PFSK-1 (cell line): ENCODE results near the gene ANO8.

ENCODE experiments used
- FOXP2 ChIP-seq: optimal IDR thresholded peaks from 2 replicates; pipeline ENCODE3; 2011; ENCODE audit warnings: borderline replicate concordance, control low read depth, inconsistent platforms; ENCODE audit not compliant: insufficient read depth; ENCODE audit errors: extremely low read length, extremely low read depth
- POLR2AphosphoS5 ChIP-seq: IDR thresholded peaks from 2 replicates; pipeline ENCODE4 v1.6.1; 2012; ENCODE audit warnings: low read depth, mild to moderate bottlenecking, control low read depth, low read length, moderate library complexity
- SIN3A ChIP-seq: IDR thresholded peaks from 2 replicates; pipeline ENCODE4 v1.6.1; 2012; ENCODE audit warnings: mild to moderate bottlenecking, low read length, moderate library complexity, borderline replicate concordance; ENCODE audit not compliant: insufficient read depth
- TAF1 ChIP-seq: IDR thresholded peaks from 2 replicates; pipeline ENCODE4 v1.6.1; 2012; ENCODE audit warnings: low read length, control low read depth, borderline replicate concordance; ENCODE audit not compliant: insufficient read depth
- TF ChIP-seq, protein P1 (sequence below), 2 experiments: IDR thresholded peaks; 2 replicates each; pipeline versions ENCODE4 v1.6.1 to v1.8.0; 2011 to 2012; ENCODE audit warnings: low read depth in 2 of 2, low read length in 2 of 2, control low read depth in 1 of 2, inconsistent platforms in 1 of 2, mild to moderate bottlenecking in 1 of 2, moderate library complexity in 1 of 2; ENCODE audit not compliant: insufficient read depth in 1 of 2

GRCh38 chr19:17331045-17331558 lies 3.6 kb downstream of the ANO8 start:
- TF ChIP-seq, protein P1, sequence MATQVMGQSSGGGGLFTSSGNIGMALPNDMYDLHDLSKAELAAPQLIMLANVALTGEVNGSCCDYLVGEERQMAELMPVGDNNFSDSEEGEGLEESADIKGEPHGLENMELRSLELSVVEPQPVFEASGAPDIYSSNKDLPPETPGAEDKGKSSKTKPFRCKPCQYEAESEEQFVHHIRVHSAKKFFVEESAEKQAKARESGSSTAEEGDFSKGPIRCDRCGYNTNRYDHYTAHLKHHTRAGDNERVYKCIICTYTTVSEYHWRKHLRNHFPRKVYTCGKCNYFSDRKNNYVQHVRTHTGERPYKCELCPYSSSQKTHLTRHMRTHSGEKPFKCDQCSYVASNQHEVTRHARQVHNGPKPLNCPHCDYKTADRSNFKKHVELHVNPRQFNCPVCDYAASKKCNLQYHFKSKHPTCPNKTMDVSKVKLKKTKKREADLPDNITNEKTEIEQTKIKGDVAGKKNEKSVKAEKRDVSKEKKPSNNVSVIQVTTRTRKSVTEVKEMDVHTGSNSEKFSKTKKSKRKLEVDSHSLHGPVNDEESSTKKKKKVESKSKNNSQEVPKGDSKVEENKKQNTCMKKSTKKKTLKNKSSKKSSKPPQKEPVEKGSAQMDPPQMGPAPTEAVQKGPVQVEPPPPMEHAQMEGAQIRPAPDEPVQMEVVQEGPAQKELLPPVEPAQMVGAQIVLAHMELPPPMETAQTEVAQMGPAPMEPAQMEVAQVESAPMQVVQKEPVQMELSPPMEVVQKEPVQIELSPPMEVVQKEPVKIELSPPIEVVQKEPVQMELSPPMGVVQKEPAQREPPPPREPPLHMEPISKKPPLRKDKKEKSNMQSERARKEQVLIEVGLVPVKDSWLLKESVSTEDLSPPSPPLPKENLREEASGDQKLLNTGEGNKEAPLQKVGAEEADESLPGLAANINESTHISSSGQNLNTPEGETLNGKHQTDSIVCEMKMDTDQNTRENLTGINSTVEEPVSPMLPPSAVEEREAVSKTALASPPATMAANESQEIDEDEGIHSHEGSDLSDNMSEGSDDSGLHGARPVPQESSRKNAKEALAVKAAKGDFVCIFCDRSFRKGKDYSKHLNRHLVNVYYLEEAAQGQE (IDR thresholded peaks at IDR 0.05; ENCODE audit: insufficient read depth in 1 of 2, low read depth in 2 of 2, low read length in 2 of 2): no peak
- TF ChIP-seq FOXP2 (no peak), POLR2AphosphoS5 (no peak), SIN3A (no peak), TAF1 (no peak)
